H1 (cell line): Measurements from ENCODE around the gene CXCR4. TPM values are rescaled to one million over a fixed set of nuclear protein-coding genes. Genes with fewer than 3 reads are reported as not detected.

Source experiments
- BCL11A ChIP-seq, 2 experiments: IDR thresholded peaks; one replicate each; pipeline ENCODE4 v1.6.1; 2011; ENCODE audit warnings: low read depth in 2 of 2, low read length in 2 of 2, mild to moderate bottlenecking in 2 of 2
- MAX ChIP-seq: IDR thresholded peaks from 2 replicates; pipeline ENCODE4 v1.6.1; 2012; ENCODE audit warnings: inconsistent platforms
- POLR2A ChIP-seq, 2 experiments: IDR thresholded peaks; 1 replicate in 1 of 2; 2 replicates in 1 of 2; pipeline ENCODE4 v1.6.1; 2011; ENCODE audit warnings: low read depth in 2 of 2, low read length in 2 of 2, mild to moderate bottlenecking in 2 of 2; ENCODE audit errors: control extremely low read depth in 1 of 2
- POLR2AphosphoS5 ChIP-seq: IDR thresholded peaks from 2 replicates; pipeline ENCODE4 v1.6.1; 2011; ENCODE audit warnings: low read depth, low read length
- RBBP5 ChIP-seq: IDR thresholded peaks from 2 replicates; pipeline ENCODE4 v1.7.1; 2012; ENCODE audit warnings: low read depth, mild to moderate bottlenecking, inconsistent platforms, low read length, moderate library complexity, borderline replicate concordance
- TEAD4 ChIP-seq: IDR thresholded peaks from 2 replicates; pipeline ENCODE4 v1.6.1; 2012; ENCODE audit warnings: low read depth, low read length, inconsistent platforms, mixed read lengths
- polyA plus RNA-seq, 7 experiments: library from polyadenylated mRNA; depleted of rRNA in 3 of 7; stranded (reverse) in 5 of 7; unstranded in 2 of 7; fragments of >200 nt in 5 of 7; fragments of 200-250 nt in 2 of 7; gene quantifications; 1 replicate in 5 of 7; 2 replicates in 1 of 7; 4 replicates in 1 of 7; pipeline versions ENCODE4 v1.2.1 to v1.2.3, GENCODE V29; 2011 to 2013; ENCODE audit warnings: missing spikeins in 2 of 7, mixed read lengths in 2 of 7
- total RNA-seq: library from RNA; stranded (reverse); fragmentation: NEBNext Ultra II Directional; extraction: Animal tissue kit (Norgen Biotek cat#: 25700); gene quantifications from 2 replicates; pipeline ENCODE4 v1.2.1, GENCODE V29; 2021

Gene CXCR4
- total and polyA plus RNA-seq, 2 of the 8 experiments (the other 6 are each of a cell fraction or from before 2014, with no cell fraction given): 1.8 to 2.8 TPM

- no peak for TF ChIP-seq MAX
- TF ChIP-seq TEAD4: no peak
- TF ChIP-seq POLR2AphosphoS5: no peak
- TF ChIP-seq BCL11A (IDR thresholded peaks at IDR 0.05; ENCODE audit: low read depth in 2 of 2, low read length in 2 of 2): no peak
- TF ChIP-seq POLR2A (IDR thresholded peaks at IDR 0.05; ENCODE audit: control extremely low read depth in 1 of 2, low read depth in 2 of 2, low read length in 2 of 2): no peak
- TF ChIP-seq RBBP5: no peak
Measured at GRCh38 chr2:136068581-136069227, 49.2 kb downstream of the CXCR4 start (continued).
